ENCODE measurements around the gene DDIT3. TPM values are rescaled to one million over a fixed set of nuclear protein-coding genes. Genes with fewer than 3 reads are reported as not detected.

Gene DDIT3
- total and polyA plus RNA-seq, 2 of the 8 experiments (the other 6 are each of a cell fraction or from before 2014, with no cell fraction given): 4.9 to 5.7 TPM

GRCh38 chr12:57548013-57548315 lies 27.6 kb upstream of the DDIT3 start:
- Histone ChIP-seq H2BK20ac (ENCODE audit: low read length) (no peak overlapping the region), H3K27ac (ENCODE audit: low read depth, low read length) (no peak overlapping the region), H3K23ac (ENCODE audit: insufficient read length) (no peak overlapping the region), H2BK12ac (ENCODE audit: low read depth, low read length) (no peak overlapping the region), H3K56ac (replicated peaks; ENCODE audit: insufficient read length, low read depth, low read length) (no peak overlapping the region), H2BK15ac (ENCODE audit: low read length) (no peak overlapping the region), H3K4me1 (replicated peaks in 1 of 4; ENCODE audit: control insufficient read depth in 3 of 4, insufficient read depth in 4 of 4, low read length in 3 of 4) (peaks cover 9 to 29% (median 11%) of the 10 kb centered on the region in 4 experiments; a peak in 6 of 7 replicates), H3K23me2 (ENCODE audit: low read depth, low read length) (peaks cover 19% of the 10 kb centered on the region), H4K20me1 (replicated peaks in 1 of 2; ENCODE audit: control insufficient read depth in 1 of 2, insufficient read depth in 2 of 2, low read length in 2 of 2) (peaks cover 9 to 12% of the 10 kb centered on the region in 2 experiments), H4K8ac (ENCODE audit: extremely low read depth, insufficient read depth, low read length) (no peak overlapping the region), H3K18ac (ENCODE audit: extremely low read depth, low read length) (no peak overlapping the region), H3K4ac (replicated peaks; ENCODE audit: insufficient read length, low read depth, low read length) (no peak overlapping the region), H3K9me3 (ENCODE audit: insufficient read depth in 2 of 2, low read depth in 1 of 2, low read length in 1 of 2) (no peaks in the 10 kb centered on the region), H3K79me2 (ENCODE audit: control insufficient read depth in 1 of 2, insufficient read depth in 2 of 2, low read length in 2 of 2) (peaks cover 4 to 46% of the 10 kb centered on the region in 2 experiments; a peak in 3 of 4 replicates), H3K79me1 (ENCODE audit: low read depth, low read length) (peaks cover 8% of the 10 kb centered on the region), H4K91ac (replicated peaks; ENCODE audit: insufficient read length, low read length) (no peak overlapping the region), H3K27me3 (replicated peaks in 1 of 4; ENCODE audit: control insufficient read depth in 3 of 4, extremely low read depth in 1 of 4, insufficient read depth in 3 of 4, low read length in 3 of 4) (peaks cover 0 to 5% (median 3%) of the 10 kb centered on the region in 4 experiments; a peak in 2 of 7 replicates), H2AK5ac (ENCODE audit: low read depth, low read length) (no peak overlapping the region), H4K5ac (ENCODE audit: insufficient read length, low read depth, low read length) (no peak overlapping the region), H2BK120ac (replicated peaks; ENCODE audit: low read depth, low read length) (no peak overlapping the region), H3K9ac (replicated peaks in 1 of 4; ENCODE audit: extremely low read depth in 1 of 4, low read depth in 3 of 4, low read length in 3 of 4) (no peak overlapping the region), H3K14ac (ENCODE audit: insufficient read length) (no peak overlapping the region), H3K4me2 (ENCODE audit: insufficient read depth in 1 of 2, low read depth in 2 of 2, low read length in 2 of 2) (no peak overlapping the region; a peak in 1 of 4 replicates), H2BK5ac (ENCODE audit: low read depth, low read length) (no peak overlapping the region), H3K36me3 (ENCODE audit: control insufficient read depth in 2 of 4, insufficient read depth in 4 of 4, low read length in 3 of 4) (no peaks in the 10 kb centered on the region), H3K4me3 (ENCODE audit: extremely low read depth in 1 of 4, insufficient read depth in 2 of 4, low read depth in 3 of 4, low read length in 4 of 4) (no peak overlapping the region), H2AFZ (ENCODE audit: low read length) (no peak overlapping the region)
- WGBS, 2 experiments (ENCODE audit: extremely low coverage in 1 of 2, insufficient coverage in 1 of 2, insufficient read length in 1 of 2, insufficient replicate concordance in 2 of 2, low coverage in 1 of 2, low lambda C conversion rate in 2 of 2, missing lambda C conversion rate in 1 of 2): 88 to 100% methylated on average over 2 of the region's 2 CpGs
- DNase-seq (ENCODE audit: low read depth in 1 of 2, low spot score in 2 of 2): no peak
- FAIRE-seq: no peak
- ChIA-PET CTCF (ENCODE audit: partially characterized antibody) (no interaction called here), POLR2A (ENCODE audit: partially characterized antibody) (interaction anchor here (1.1 to 2.0 kb wide), 3 partner anchors 10 to 28 kb away, joined by 3 to 12 read pairs (median 5); partner anchors contain the start of gene DDIT3)
- TF ChIP-seq KDM5A (IDR thresholded peaks at IDR 0.05; ENCODE audit: low read length): no peak

All from H1 (cell line).